K562 (cell line): ENCODE data around the gene SLK.

Experiments
- IFI16 ChIP-seq: fragments of 250-450 bp; sonication (Bioruptor Pico); IDR thresholded peaks from 2 replicates; pipeline ENCODE4 v2.1.2; 2022; ENCODE audit warnings: mild to moderate bottlenecking, inconsistent platforms
- LARP7 ChIP-seq: fragments of 450-650 bp; IDR thresholded peaks from 2 replicates; pipeline ENCODE4 v1.6.1; 2016
- MAX ChIP-seq: sonication (generic); formaldehyde crosslinking; IDR thresholded peaks from 2 replicates; pipeline ENCODE4 v1.9.0; 2022; ENCODE audit warnings: mild to moderate bottlenecking, missing genetic modification reagents
- POLR2A ChIP-seq: fragments of 450-650 bp; conservative IDR thresholded peaks from 2 replicates; pipeline ENCODE4 v1.6.1; 2016

GRCh38 chr10:103986360-103986759 lies 19.4 kb downstream of the SLK start:
- TF ChIP-seq IFI16 (CRISPR knock-in tag) (no peak), MAX (CRISPR knock-in tag) (no peak), POLR2A (no peak), LARP7 (no peak)
